Transverse colon (tissue), 4 donors: ENCODE data around the gene VWA5B1. TPM values are rescaled to one million over a fixed set of nuclear protein-coding genes. Genes with fewer than 3 reads are reported as not detected.

Experiments used
- DNase-seq: peaks from one replicate; pipeline ENCODE4 v3.0.0-alpha.2; 2019
- H3K27ac ChIP-seq, 4 donors: fragments of 200-600 bp; sonication (generic); 2 replicates each; pipeline ENCODE4 v1.5.1; 2016 to 2018; ENCODE audit warnings: inconsistent platforms in 4 of 4
- H3K27me3 ChIP-seq: fragments of 200-600 bp; sonication (generic); 2 replicates; pipeline ENCODE4 v1.5.1; 2017; ENCODE audit warnings: inconsistent platforms
- H3K36me3 ChIP-seq, 4 donors: fragments of 200-600 bp; sonication (generic); 2 replicates each; pipeline ENCODE4 v1.5.1; 2017 to 2019; ENCODE audit warnings: inconsistent platforms in 4 of 4
- H3K4me1 ChIP-seq, 4 donors: fragments of 200-600 bp; sonication (generic); 2 replicates each; pipeline ENCODE4 v1.5.1; 2017 to 2020; ENCODE audit warnings: inconsistent platforms in 4 of 4
- H3K4me3 ChIP-seq, 4 donors: fragments of 200-600 bp; sonication (generic); 1 replicate in 1 of 4; 2 replicates in 3 of 4; pipeline versions ENCODE4 v1.5.1 to v1.6.1; 2017 to 2019; ENCODE audit warnings: inconsistent platforms in 4 of 4
- H3K9me3 ChIP-seq, 2 donors: fragments of 200-600 bp; sonication (generic); 2 replicates each; pipeline ENCODE4 v1.5.1; 2017 to 2019; ENCODE audit warnings: inconsistent platforms in 2 of 2
- CTCF ChIP-seq, 5 experiments: fragments of 200-600 bp in 3 of 5; fragments of 450-650 bp in 2 of 5; sonication (generic) in 3 of 5; IDR thresholded peaks; 1 replicate in 2 of 5; 2 replicates in 3 of 5; pipeline ENCODE4 v1.5.1; 2016 to 2017; ENCODE audit warnings: antibody characterized with exemption in 5 of 5, inconsistent platforms in 3 of 5, mild to moderate bottlenecking in 2 of 5, moderate library complexity in 1 of 5
- EP300 ChIP-seq: sonication (generic); formaldehyde crosslinking; IDR thresholded peaks from one replicate; pipeline ENCODE4 v1.6.1; 2017; ENCODE audit warnings: antibody characterized with exemption, low read depth
- POLR2A ChIP-seq: fragments of 450-650 bp; IDR thresholded peaks from one replicate; pipeline ENCODE4 v1.6.1; 2016; ENCODE audit warnings: antibody characterized with exemption, mild to moderate bottlenecking, moderate library complexity
- POLR2AphosphoS5 ChIP-seq, 3 donors: sonication (generic); formaldehyde crosslinking; IDR thresholded peaks; one replicate each; pipeline ENCODE4 v1.6.1; 2016; ENCODE audit warnings: antibody characterized with exemption in 3 of 3
- WGBS, 2 donors: methylation state at CpG; one replicate each; pipeline ENCODE4 v1.1.5; 2018; ENCODE audit warnings: low coverage in 1 of 2; 5-methylcytosine and 5-hydroxymethylcytosine counted together
- in situ Hi-C, 4 donors: fragments of 200-750 bp; cut with MboI; loops; one replicate each; pipeline versions ENCODE4 v1.15.0 to v1.15.1; 2017; ENCODE audit warnings: low sequenced_read_pairs in 3 of 4, low pct_ligation_motif_present in 1 of 4, low pct_unique_long_range_greater_than_20kb in 1 of 4
- intact Hi-C: fragments of 100-400 bp; cut with DNase I; formaldehyde crosslinking; loops from one replicate; pipeline ENCODE4 v1.15.1; 2023; ENCODE audit warnings: low total_unique reads
- total RNA-seq, 4 donors: library from RNA; depleted of rRNA; stranded (reverse); fragments of >200 nt; gene quantifications; one replicate each; pipeline ENCODE4 v1.1.0, GENCODE V29; 2016

The VWA5B1 gene
- total RNA-seq, 4 donors from 2014 or later = not detected

- H3K27me3 ChIP-seq = no peaks in the 10 kb centered on the region
- DNase-seq = peak; percentile 24
- no peak overlapping the region for H3K27ac ChIP-seq
- H3K4me1 ChIP-seq = peaks cover 0 to 6% (median 4%) of the 10 kb centered on the region in 4 donors
- no peaks in the 10 kb centered on the region for H3K9me3 ChIP-seq
- no peaks in the 10 kb centered on the region for H3K36me3 ChIP-seq
- intact Hi-C loops (no loop called here), in situ Hi-C loops (no loop called here)
- 74 to 83% methylated on average over 3 to 6 of the region's 6 CpGs for WGBS, 2 donors
- no peak for TF ChIP-seq CTCF (IDR thresholded peaks at IDR 0.05)
- no peak for TF ChIP-seq POLR2AphosphoS5 (IDR thresholded peaks at IDR 0.05)
- no peak for TF ChIP-seq EP300
- no peak for TF ChIP-seq POLR2A
- no peak overlapping the region for H3K4me3 ChIP-seq
Measured at GRCh38 chr1:20280906-20281305, 9.8 kb upstream of the VWA5B1 start.

DNA sequence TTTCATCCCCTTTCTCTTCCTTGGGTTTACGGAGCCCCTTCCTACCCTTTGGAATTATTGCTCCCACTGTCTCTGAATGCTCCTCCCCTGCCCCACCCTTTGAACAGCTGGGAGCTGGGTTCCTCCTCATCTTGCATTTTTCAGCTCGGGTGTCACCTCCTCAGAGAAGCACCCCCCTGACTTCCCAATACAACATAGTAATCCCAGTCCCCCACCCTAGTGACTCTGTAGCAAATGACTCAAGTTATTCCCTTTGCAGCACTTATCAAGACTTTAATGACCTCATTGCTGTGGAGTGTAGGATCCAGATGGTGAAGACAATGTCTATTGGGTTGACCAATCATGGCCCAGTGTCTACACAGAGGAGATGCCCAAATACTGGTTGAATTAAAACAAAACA, 8.9 kb upstream of the VWA5B1 start:
- 60% methylated on average over 2 of the region's 2 CpGs; no CpG with 5 or more reads in 1 of the 2 donors for WGBS, 2 donors
- intact Hi-C loops = no loop called here
- no peak for TF ChIP-seq EP300
- TF ChIP-seq POLR2AphosphoS5 (IDR thresholded peaks at IDR 0.05) = no peak
- TF ChIP-seq POLR2A = no peak
- no peak for TF ChIP-seq CTCF (IDR thresholded peaks at IDR 0.05)
- H3K27me3 ChIP-seq = no peaks in the 10 kb centered on the region
- no peaks in the 10 kb centered on the region for H3K9me3 ChIP-seq
- peaks cover 0 to 6% (median 4%) of the 10 kb centered on the region in 4 donors for H3K4me1 ChIP-seq
- no peak overlapping the region for H3K4me3 ChIP-seq
- no peaks in the 10 kb centered on the region for H3K36me3 ChIP-seq
- DNase-seq = no peak
- no peak overlapping the region for H3K27ac ChIP-seq
- in situ Hi-C loops = no loop called here

DNA sequence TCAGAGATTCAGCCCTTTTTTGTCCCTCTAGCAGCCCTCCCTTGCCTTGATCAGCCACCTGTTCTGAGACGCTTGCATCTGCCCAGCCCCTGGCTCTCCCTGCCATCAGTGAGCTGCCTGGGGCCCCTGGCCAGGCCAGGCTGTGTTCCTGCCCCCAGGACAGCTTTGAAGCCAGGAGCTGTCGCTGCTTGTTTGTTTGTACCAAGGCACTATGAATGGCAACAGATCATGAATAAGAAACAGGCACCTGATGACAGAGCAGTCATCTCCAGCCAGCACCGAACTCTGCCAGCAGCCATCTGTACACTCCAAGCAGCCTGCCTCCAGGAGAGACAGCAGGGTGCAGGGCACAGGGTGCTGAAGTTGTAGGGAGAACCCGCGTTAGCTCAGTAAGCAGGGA, 8.1 kb upstream of the VWA5B1 start:
- intact Hi-C loops = no loop called here
- H3K27me3 ChIP-seq = no peaks in the 10 kb centered on the region

GRCh38 chr1:20284046-20284445, 6.6 kb upstream of the VWA5B1 start:
- no peak for DNase-seq

More for the DNA sequence above, 8.1 kb upstream of the VWA5B1 start:
- no peak overlapping the region for H3K4me3 ChIP-seq
- DNase-seq = no peak
- in situ Hi-C loops = no loop called here
- H3K9me3 ChIP-seq = no peaks in the 10 kb centered on the region
- TF ChIP-seq POLR2AphosphoS5 (IDR thresholded peaks at IDR 0.05) (no peak), EP300 (no peak), POLR2A (no peak), CTCF (IDR thresholded peaks at IDR 0.05) (no peak)
- no peaks in the 10 kb centered on the region for H3K36me3 ChIP-seq
- peaks cover 0 to 6% (median 4%) of the 10 kb centered on the region in 4 donors for H3K4me1 ChIP-seq
- 76% methylated on average over 5 of the region's 5 CpGs; no CpG with 5 or more reads in 1 of the 2 donors for WGBS, 2 donors
- no peak overlapping the region for H3K27ac ChIP-seq

More at GRCh38 chr1:20284046-20284445, 6.6 kb upstream of the VWA5B1 start:
- Histone ChIP-seq H3K9me3 (no peaks in the 10 kb centered on the region), H3K27me3 (no peaks in the 10 kb centered on the region), H3K4me1 (peaks cover 0 to 6% (median 4%) of the 10 kb centered on the region in 4 donors), H3K4me3 (no peak overlapping the region), H3K36me3 (no peaks in the 10 kb centered on the region), H3K27ac (no peak overlapping the region)
- intact Hi-C loops (no loop called here), in situ Hi-C loops (no loop called here)
- no peak for TF ChIP-seq POLR2A
- no peak for TF ChIP-seq POLR2AphosphoS5 (IDR thresholded peaks at IDR 0.05)
- no peak for TF ChIP-seq CTCF (IDR thresholded peaks at IDR 0.05)
- no peak for TF ChIP-seq EP300
- 75% methylated on average over 2 of the region's 2 CpGs; no CpG with 5 or more reads in 1 of the 2 donors for WGBS, 2 donors
